ENCODE results near the gene KCTD20.

DNA sequence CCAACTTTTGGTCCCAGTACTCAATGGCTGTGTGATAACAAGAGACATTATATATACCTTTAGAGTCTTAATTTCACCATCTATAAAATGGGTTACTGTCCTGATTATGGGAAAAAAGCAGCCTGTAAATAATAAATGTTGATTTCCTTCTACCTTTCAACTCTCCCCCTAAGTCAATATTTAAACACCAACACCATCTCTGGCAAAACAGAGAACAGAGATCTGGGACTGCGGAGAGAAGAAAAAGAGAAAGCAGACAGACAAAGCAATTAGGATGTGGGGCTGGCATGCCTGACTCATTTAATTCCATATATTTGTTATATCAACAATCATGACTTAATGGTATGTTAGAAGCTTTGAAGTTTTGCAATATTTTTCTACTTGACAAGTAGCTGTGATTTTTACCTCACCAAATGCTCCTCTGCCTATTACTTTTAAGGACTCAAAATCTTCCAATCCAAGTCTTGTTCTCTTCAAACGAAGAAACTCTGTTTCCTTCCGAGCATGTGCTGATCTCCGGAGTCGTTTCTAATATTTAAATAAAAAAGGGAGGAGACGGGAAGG, 81.2 kb downstream of the KCTD20 start:
- TF ChIP-seq POLR2A (IDR thresholded peaks at IDR 0.05), result no peak
- no peak for TF ChIP-seq CTCF (IDR thresholded peaks at IDR 0.05)

Data from thyroid gland (tissue), 4 donors.